VCaP (cell line): ENCODE results near the gene NAP1L1.

ENCODE experiments used
- H3K27ac ChIP-seq: fragments of 450-650 bp; 2 replicates; pipeline ENCODE4 v1.5.1; 2017
- TF ChIP-seq, protein P1 (sequence below): fragments of 450-650 bp; conservative IDR thresholded peaks from 2 replicates; pipeline ENCODE4 v1.5.1; 2017; ENCODE audit warnings: mild to moderate bottlenecking, moderate library complexity

The NAP1L1 gene

DNA sequence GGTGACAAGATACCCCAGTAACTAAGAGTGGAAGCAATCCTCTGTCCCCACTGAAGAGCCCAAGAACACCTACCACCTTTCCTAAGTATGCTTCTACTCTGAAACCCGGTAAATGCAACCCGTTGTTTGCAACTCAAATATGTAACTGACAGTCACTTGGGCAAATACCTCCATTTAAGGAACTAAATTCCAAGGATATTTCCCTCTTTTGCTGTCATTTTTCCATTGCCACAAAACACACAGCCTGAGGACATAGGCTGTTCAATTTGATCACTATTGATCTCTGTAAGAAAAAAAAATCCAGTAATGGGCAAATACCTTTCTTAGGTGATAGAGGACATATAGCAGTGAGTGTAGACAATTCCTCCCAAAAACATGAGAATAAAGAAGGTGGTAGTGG, 46.3 kb downstream of the NAP1L1 start:
- H3K27ac ChIP-seq: no peak overlapping the region
- TF ChIP-seq, protein P1, sequence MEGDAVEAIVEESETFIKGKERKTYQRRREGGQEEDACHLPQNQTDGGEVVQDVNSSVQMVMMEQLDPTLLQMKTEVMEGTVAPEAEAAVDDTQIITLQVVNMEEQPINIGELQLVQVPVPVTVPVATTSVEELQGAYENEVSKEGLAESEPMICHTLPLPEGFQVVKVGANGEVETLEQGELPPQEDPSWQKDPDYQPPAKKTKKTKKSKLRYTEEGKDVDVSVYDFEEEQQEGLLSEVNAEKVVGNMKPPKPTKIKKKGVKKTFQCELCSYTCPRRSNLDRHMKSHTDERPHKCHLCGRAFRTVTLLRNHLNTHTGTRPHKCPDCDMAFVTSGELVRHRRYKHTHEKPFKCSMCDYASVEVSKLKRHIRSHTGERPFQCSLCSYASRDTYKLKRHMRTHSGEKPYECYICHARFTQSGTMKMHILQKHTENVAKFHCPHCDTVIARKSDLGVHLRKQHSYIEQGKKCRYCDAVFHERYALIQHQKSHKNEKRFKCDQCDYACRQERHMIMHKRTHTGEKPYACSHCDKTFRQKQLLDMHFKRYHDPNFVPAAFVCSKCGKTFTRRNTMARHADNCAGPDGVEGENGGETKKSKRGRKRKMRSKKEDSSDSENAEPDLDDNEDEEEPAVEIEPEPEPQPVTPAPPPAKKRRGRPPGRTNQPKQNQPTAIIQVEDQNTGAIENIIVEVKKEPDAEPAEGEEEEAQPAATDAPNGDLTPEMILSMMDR: no peak

DNA sequence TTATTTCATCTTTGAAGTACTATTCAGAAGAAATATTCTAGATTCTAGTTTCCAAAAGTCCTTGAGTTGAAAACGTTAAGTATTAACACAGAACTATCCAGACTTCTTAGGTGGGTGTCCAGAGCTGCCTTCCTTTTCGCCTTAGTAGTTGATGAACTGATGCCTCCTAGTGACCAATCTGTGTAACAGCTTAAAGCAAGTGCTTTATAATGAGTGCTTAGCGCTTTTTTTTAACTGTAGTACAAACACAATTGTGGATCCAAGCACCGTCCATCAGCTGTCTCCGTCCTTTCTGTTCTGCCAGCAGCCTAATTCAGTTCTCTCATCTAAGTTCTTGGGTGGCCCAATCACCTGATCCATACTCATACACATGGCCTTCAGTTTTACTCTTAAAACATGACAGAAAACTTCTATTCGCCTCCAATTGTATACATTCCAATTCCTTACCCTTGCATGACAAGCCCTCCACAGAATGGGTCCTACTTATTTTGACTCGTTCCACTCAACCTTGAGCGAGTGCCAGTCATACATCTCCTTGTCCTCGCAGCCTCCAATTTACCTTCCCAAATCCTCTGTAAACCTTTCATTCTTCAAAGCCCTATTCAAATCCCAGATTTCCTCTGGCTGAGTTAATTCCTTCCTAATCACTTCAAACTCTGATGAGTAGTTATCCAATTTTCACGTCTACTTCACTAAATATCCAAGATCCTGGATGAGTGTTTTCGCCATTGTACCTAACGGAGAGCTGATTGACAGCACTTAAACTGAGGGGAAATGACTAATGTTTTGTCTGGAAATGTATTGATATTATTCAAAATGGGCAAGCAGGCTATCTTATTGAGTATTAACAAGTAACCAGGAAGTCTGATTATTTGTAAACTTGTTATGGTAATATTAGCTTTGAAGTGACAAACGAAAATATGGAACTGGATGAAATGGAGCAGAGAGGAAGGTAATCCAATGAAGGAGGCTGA, 47.1 kb downstream of the NAP1L1 start:
- no peak overlapping the region for H3K27ac ChIP-seq
- TF ChIP-seq, protein P1: peak; percentile 88

DNA sequence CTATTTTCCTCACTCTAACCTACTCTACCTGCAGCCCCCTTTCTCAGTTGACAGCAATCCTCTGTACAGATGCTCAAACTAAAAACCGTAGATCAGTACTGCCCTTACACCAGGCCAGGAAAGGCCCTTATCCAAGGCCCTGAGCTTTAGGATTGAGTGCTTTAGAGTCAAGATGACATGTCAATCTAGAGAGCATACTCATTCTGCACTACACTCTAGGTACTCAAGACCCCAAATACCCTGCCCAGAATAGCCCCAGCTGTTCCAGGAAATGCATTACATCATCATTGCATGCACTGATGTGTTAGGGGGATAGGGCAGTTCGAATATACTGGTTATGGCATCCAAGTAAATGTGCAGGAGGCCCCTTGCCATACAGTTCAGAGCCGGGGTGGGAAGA, 49.4 kb downstream of the NAP1L1 start:
- H3K27ac ChIP-seq: no peak overlapping the region

DNA sequence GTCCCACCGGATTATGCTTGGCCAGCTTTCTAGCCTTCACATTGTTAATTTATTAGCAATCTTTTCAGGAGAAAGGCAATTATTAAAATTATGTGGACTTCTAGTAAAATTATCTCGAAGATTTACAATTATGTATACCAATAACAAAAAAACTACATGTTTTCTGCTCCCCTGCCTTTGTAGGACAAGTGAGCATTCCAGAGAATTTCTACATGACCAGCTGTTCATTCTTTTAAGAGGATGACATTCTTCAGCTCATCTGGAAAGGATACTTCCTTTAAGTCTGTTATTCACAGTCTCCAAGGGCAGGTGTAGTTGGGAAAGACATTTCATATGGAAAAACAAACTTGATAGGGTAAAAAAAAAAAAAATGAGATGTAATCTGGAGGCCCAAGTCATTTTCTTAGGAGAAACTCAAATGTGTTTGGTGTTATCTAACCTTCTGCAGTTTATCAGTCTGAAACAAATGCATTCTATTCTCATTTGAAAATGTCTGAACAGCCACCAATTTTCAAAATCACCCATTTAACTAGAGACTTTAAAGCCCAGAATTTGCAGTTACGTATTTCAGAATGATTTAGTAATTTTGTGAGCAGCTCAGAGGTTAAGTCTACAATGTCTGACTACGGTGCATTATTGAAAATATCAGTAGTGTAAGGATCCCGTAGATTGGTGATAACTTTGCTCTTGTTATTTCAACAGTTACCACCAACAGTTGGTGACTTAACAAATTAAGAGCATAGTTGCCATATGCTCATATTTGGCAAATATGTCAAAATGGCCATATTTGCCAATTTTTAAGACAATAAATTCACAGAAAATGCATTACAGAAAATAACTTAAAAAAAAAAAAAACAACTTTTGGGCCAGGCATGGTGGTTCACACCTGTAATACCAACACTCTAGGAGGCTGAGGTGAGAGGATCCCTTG, 51.1 kb downstream of the NAP1L1 start:
- TF ChIP-seq, protein P1: no peak
- no peak overlapping the region; the same call in 1 of the 2 replicates for H3K27ac ChIP-seq

More for the DNA sequence above, 49.4 kb downstream of the NAP1L1 start:
- TF ChIP-seq, protein P1: no peak

DNA sequence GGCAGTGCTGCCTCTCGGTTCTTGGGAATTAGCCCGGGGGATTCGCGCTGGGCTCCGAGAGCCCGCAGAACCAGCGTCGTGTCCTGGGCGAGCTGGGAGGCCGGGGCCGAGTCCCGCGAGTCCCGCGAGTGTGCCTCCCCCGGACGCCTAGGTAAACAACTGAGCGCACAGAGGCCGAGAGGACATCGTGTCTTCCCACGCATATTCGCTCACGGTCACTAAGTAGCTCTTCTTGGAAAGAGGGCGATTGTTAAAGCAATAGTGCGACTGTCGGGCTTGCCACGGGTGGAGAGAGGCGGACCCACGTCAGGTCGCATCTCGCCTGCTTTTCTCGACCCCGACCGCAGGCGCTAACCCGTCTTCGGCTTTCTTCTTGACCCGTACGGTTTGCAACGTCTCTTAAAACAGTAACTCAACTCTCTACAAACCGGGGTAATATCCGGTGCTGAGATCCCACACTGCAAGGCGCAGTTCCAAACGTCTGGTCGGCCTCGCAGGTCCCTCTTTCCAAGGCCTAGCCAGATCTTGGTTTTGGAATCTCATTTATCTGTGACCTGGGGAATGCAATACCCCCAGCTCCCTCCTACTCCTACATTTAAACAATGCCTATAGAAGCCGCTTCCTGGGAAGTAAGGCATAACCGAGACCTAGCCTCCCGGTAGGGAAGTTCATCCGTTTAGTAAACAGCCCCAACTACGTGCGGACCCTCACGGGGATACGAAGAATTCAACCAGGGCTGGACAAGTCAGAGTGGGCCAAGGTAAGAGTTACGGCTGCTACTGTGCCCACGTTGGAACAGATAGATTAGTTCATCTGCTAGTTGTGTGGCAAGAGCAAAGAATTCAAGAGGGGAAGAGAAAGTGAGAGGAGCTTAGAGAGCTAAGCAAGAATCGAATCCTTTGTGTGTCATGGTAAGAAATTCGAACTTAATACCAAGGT, 52.2 kb downstream of the NAP1L1 start:
- TF ChIP-seq, protein P1: no peak
- peak overlapping the region; percentile 83 for H3K27ac ChIP-seq

DNA sequence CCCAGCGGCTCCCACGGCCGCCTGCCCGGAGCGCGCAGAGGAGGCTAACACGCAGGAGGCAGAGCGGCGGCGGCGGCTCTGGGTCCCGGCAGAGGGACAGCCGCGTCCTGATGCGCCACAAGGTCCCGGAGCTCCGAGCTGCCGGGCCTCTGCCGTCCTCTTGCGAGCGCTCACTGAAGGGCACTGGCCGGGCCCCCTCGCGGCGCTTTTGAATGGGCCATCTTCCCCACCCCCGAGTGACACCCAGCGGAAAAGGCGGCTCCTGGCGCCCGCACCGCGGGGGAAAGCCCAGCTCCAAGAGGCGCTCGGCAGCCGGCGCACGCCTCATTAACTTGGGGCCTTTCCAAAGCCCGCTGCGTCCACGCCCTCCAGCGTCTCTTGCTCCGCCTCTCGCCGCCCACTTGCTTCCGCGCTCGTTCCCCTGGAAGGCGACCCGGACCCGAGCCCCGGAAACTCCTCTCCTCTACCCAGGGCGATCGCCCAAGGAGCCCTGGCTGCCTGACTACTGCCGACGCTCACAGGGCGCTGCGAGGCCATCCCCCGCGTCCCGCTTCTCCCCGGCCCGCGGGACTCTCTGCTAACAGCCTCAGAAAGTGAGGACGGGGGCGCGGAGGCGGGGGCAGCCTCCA, 53.0 kb downstream of the NAP1L1 start, which contains the start of gene PHLDA1:
TSS of gene PHLDA1 (minus strand) at position 363 of the 629 bp plus-strand sequence.
- peak within 1 kb of the TSS; percentile 83 for H3K27ac ChIP-seq
- TF ChIP-seq, protein P1: peak; percentile 85
